LNCaP clone FGC (cell line): ENCODE measurements around the gene SLC35A2.
A peak's percentile ranks its signal among the peaks of the same experiment; 100 is the strongest.

Experiments
- DNase-seq: peaks from one replicate; pipeline ENCODE4 v3.0.0-alpha.2; 2011; ENCODE audit warnings: low read depth
- H3K4me3 ChIP-seq: 2 replicates; pipeline ENCODE4 v1.5.1; 2011; ENCODE audit warnings: mild to moderate bottlenecking, low read depth, low read length, control low read depth
- CTCF ChIP-seq: IDR thresholded peaks from 2 replicates; pipeline ENCODE4 v1.5.1; 2012; ENCODE audit warnings: mild to moderate bottlenecking; ENCODE audit not compliant: control insufficient read depth, insufficient read depth; ENCODE audit errors: extremely low read depth

Gene SLC35A2

DNA sequence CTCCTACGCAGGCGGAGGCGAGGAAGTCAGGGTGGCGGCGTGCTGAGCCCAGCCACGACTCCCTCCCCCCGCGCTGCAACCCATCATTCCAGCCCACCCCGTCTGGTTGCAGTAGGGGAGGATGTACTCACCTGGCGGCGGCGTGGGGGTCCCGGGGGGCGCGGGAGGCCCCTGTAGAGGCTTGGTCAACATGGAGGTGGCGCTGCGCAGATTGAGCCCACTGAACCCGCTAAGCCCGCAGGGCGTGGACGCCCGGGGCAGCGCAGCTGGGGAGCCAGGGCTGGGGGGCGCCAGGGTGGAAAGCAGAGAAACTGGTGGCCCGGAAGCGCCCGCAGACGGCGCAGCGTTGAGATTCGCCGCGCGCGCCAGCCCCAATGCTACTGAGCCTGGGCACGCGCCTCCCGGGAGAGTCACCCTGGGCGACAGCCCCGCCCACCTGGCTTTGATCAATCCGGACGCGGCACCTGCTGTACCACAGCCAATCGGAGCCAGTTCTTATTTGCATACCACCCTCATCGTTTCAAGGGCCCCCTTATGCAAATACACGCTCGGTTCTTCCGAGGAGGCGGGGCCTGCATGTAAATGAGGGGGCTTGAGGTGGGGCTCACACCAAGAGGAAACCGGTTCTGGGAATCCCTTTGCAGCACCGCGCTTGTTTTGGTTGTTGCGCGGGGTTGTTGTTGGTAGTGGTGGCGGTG is 7.3 kb upstream of the SLC35A2 start, which contains the start of gene PIM2:
Gene PIM2 (minus strand): TSS at position 382 of the 698 bp plus-strand sequence. CDS start 190 bp downstream, at position 192.
- H3K4me3 ChIP-seq, result peak within 1 kb of the TSS; percentile 78
- peak; percentile 89 for DNase-seq
- TF ChIP-seq CTCF, result no peak

- TF ChIP-seq CTCF, result no peak
- DNase-seq, result no peak
- H3K4me3 ChIP-seq, result peak overlapping the region; percentile 78
Observed at GRCh38 chrX:48918301-48918642, 6.8 kb upstream of the SLC35A2 start.

DNA sequence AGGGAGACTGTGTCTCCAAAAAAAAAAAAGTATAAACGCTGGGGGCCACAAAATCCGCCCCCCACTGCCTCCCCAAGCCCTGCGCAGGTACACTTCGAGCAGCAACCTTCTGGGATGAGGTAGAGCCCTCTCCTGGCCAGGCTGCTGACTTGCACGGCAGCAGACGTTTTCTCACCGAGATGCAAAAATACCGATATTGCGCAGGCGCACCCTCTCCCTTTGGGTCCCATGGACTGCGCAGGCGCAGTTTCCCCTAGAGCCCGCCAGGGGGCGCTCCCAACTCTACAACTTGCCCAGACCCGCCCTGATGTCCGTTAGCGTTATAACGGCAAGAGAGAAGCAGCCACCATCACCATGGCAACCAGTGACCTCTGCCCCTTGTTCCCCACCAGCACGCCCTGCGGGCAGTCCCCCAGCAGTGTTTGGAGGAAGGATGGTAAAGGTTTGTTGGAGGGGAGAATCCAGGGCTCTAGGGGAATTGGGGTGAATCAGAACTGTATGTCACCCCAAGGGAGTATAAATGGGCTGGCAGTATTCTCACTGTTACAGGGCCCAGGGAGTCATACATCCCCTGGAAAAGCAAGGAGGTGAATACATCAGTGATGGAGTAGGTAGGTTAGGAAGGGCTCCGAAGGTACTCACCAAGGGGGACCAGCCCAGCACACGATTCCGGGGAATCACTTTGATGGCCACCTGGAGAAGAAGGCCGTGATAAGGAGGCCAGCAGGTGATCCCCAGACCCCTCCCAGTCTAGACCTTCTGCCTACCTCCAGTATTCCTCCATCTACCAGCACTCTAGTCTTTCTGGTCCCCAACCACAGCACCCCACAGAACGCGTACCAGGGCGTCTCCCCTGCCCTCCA is 5.9 kb upstream of the SLC35A2 start:
- H3K4me3 ChIP-seq, result peak overlapping the region; percentile 78
- peak; percentile 56 for DNase-seq
- peak; percentile 64 for TF ChIP-seq CTCF

GRCh38 chrX:48914593-48915493 is 3.4 kb upstream of the SLC35A2 start:
- TF ChIP-seq CTCF, result no peak
- no peak for DNase-seq
- no peak overlapping the region for H3K4me3 ChIP-seq

DNA sequence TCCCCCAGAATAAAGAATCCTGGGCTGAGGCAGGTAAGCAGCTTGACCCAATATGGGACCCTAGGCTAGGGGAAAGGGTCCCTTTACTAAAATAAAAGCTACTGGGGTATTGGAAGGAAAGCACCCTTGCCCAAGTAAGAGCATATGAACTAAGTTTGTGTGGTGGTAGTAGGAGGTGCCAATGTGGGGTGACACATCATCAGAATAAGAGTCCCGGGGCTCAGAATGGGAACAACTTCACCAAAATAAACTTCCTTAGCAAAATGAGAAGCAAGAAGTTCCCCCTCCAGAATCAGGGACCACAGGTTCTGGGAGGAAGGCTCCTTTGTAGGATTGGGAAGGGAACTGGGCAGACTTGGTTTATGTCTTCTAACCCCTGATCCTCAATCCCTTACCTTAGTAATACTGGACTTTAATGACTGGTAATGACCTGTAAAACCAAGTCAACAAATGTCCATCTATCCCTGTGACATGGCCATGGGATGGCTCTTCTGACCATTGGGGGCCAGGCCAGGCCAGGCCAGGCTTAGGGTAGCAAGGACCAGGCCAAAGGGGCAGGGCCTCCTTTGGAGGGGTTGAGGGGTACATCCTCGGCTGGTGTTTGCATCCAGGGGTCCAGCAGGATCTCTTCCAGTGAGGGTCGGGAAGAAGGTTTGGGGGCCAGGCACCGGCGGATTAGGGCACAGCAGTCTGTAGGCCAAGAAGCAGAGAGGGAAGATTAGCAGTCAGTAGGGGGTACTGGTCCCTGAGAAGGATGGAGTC is 2.3 kb upstream of the SLC35A2 start:
- no peak overlapping the region for H3K4me3 ChIP-seq
- DNase-seq, result no peak

More for the DNA sequence above, 2.3 kb upstream of the SLC35A2 start:
- TF ChIP-seq CTCF, result no peak
